HCT116 (cell line): Measurements from ENCODE around the gene RELCH. TPM values are rescaled to one million over a fixed set of nuclear protein-coding genes. Genes with fewer than 3 reads are reported as not detected.

Experiments
- ATAC-seq: fragments of 200-7000 bp; cut with Tn5 transposase; 2 replicates; pipeline ENCODE4 v1.9.1; 2020; ENCODE audit warnings: mild to moderate bottlenecking, moderate library complexity
- BruUV-seq: library from RNA; stranded (reverse); fragments of 400-500 nt; replicated peaks from 2 replicates; lab custom pipeline; 2021; lab: Mats Ljungman, UMichigan
- CTCF ChIA-PET: fragments of 300-600 bp; sonication (Branson Sonifier 250); formaldehyde crosslinking; loops from one replicate; lab custom pipeline; 2021; ENCODE audit warnings: antibody characterized with exemption; lab: Charles Lee
- POLR2A ChIA-PET: fragments of 300-600, 350-600 bp; sonication (Branson Sonifier 250); formaldehyde crosslinking; loops from one replicate; lab custom pipeline; 2021; ENCODE audit warnings: antibody characterized with exemption; lab: Charles Lee
- RAD21 ChIA-PET, 2 experiments: fragments of 300-600 bp; sonication (Branson Sonifier 250); formaldehyde crosslinking; loops; one replicate each; lab custom pipeline; 2023; ENCODE audit warnings: low total read pairs in 2 of 2; ENCODE audit not compliant: uncharacterized antibody in 2 of 2, unreplicated experiment in 2 of 2, low non-redundant PET in 1 of 2; lab: Charles Lee
- DNase-seq: peaks from one replicate; pipeline ENCODE4 v3.0.0-alpha.2; 2010; ENCODE audit warnings: low read depth, low spot score
- H2AFZ ChIP-seq: fragments of 200-600 bp; shearing (Covaris generic), sonication (generic); 2 replicates; pipeline ENCODE4 v1.6.1; 2017; ENCODE audit warnings: low read depth, mixed run types, mixed read lengths, antibody characterized with exemption, low read length; ENCODE audit not compliant: poor library complexity, severe bottlenecking
- H3K27ac ChIP-seq: 2 replicates; pipeline ENCODE4 v1.5.1; 2012; ENCODE audit warnings: low read depth, low read length
- H3K27me3 ChIP-seq: fragments of 200-600 bp; sonication (generic); 2 replicates; pipeline ENCODE4 v1.6.1; 2016; ENCODE audit warnings: mixed run types, low read length, mixed read lengths; ENCODE audit not compliant: insufficient read depth
- H3K36me3 ChIP-seq, 2 experiments: fragments of 200-500 bp in 1 of 2; fragments of 200-600 bp in 1 of 2; sonication (Bioruptor generic) in 1 of 2; sonication (generic) in 1 of 2; 2 replicates each; pipeline versions ENCODE4 v1.5.1 to v1.6.1; 2014 to 2016; ENCODE audit warnings: low read length in 2 of 2, inconsistent platforms in 1 of 2, mixed read lengths in 1 of 2, mixed run types in 1 of 2; ENCODE audit not compliant: insufficient read depth in 2 of 2, control insufficient read depth in 1 of 2
- H3K4me1 ChIP-seq, 2 experiments: fragments of 200-600 bp in 1 of 2; sonication (generic) in 1 of 2; 2 replicates each; pipeline versions ENCODE4 v1.5.1 to v1.6.1; 2012 to 2017; ENCODE audit warnings: low read length in 2 of 2, inconsistent platforms in 1 of 2, mild to moderate bottlenecking in 1 of 2, mixed read lengths in 1 of 2, mixed run types in 1 of 2, moderate library complexity in 1 of 2; ENCODE audit not compliant: insufficient read depth in 2 of 2, control insufficient read depth in 1 of 2
- H3K4me2 ChIP-seq: fragments of 200-600 bp; sonication (generic); 2 replicates; pipeline ENCODE4 v1.6.1; 2017; ENCODE audit warnings: mixed run types, low read length, mixed read lengths
- H3K4me3 ChIP-seq, 2 experiments: fragments of 200-600 bp in 1 of 2; sonication (generic) in 1 of 2; replicated peaks in 1 of 2; 2 replicates each; pipeline ENCODE4 v1.5.1; 2011 to 2016; ENCODE audit warnings: low read length in 2 of 2, control low read depth in 1 of 2, low read depth in 1 of 2, mild to moderate bottlenecking in 1 of 2, mixed read lengths in 1 of 2, mixed run types in 1 of 2
- H3K79me2 ChIP-seq: fragments of 200-600 bp; sonication (generic); 2 replicates; pipeline ENCODE4 v1.6.1; 2017; ENCODE audit warnings: mild to moderate bottlenecking, mixed run types, low read length, moderate library complexity, mixed read lengths; ENCODE audit not compliant: insufficient read depth
- H3K9ac ChIP-seq: fragments of 200-600 bp; sonication (generic); 2 replicates; pipeline ENCODE4 v1.6.1; 2016; ENCODE audit warnings: low read length, mixed read lengths
- H3K9me2 ChIP-seq: fragments of 200-600 bp; sonication (generic), shearing (Covaris generic); 2 replicates; pipeline ENCODE4 v1.6.1; 2017; ENCODE audit warnings: mixed run types, mild to moderate bottlenecking, moderate library complexity; ENCODE audit not compliant: insufficient read depth
- H3K9me3 ChIP-seq, 2 experiments: fragments of 200-500 bp in 1 of 2; fragments of 200-600 bp in 1 of 2; sonication (Bioruptor generic) in 1 of 2; sonication (generic) in 1 of 2; 2 replicates each; pipeline ENCODE4 v1.6.1; 2014 to 2017; ENCODE audit warnings: low read length in 2 of 2, mixed read lengths in 2 of 2, inconsistent platforms in 1 of 2, low read depth in 1 of 2, mild to moderate bottlenecking in 1 of 2, mixed run types in 1 of 2, moderate library complexity in 1 of 2; ENCODE audit not compliant: control insufficient read depth in 1 of 2, insufficient read depth in 1 of 2
- H4K20me1 ChIP-seq: fragments of 200-600 bp; sonication (generic), shearing (Covaris generic); 2 replicates; pipeline ENCODE4 v1.6.1; 2017; ENCODE audit warnings: mixed run types, mild to moderate bottlenecking, moderate library complexity; ENCODE audit not compliant: insufficient read depth
- CBX3 ChIP-seq: IDR thresholded peaks from 2 replicates; pipeline ENCODE4 v1.6.1; 2012; ENCODE audit warnings: low read depth
- EGR1 ChIP-seq: IDR thresholded peaks from 2 replicates; pipeline ENCODE4 v1.6.1; 2012; ENCODE audit warnings: low read depth
- ELF1 ChIP-seq: IDR thresholded peaks from 2 replicates; pipeline ENCODE4 v1.6.1; 2012; ENCODE audit warnings: low read depth, borderline replicate concordance
- FOSL1 ChIP-seq: IDR thresholded peaks from 2 replicates; pipeline ENCODE4 v1.6.1; 2012; ENCODE audit warnings: low read depth
- JUND ChIP-seq: IDR thresholded peaks from 2 replicates; pipeline ENCODE4 v1.6.1; 2012
- POLR2AphosphoS5 ChIP-seq: IDR thresholded peaks from 2 replicates; pipeline ENCODE4 v1.6.1; 2011; ENCODE audit warnings: mild to moderate bottlenecking, low read depth, low read length, moderate library complexity
- SRF ChIP-seq: IDR thresholded peaks from 2 replicates; pipeline ENCODE4 v1.6.1; 2012; ENCODE audit warnings: low read depth
- ZNF274 ChIP-seq: fragments of 200-500 bp; sonication (Bioruptor generic); IDR thresholded peaks from 2 replicates; pipeline ENCODE4 v1.6.1; 2014; ENCODE audit warnings: mild to moderate bottlenecking, low read depth, low read length, inconsistent platforms
- intact Hi-C: fragments of 100-400 bp; cut with micrococcal nuclease; formaldehyde crosslinking; loops from 2 replicates; pipeline ENCODE4 v1.10.0; 2022
- total RNA-seq: library from RNA; stranded (reverse); gene quantifications from one replicate; pipeline ENCODE4 v1.2.1, GENCODE V29; 2021; ENCODE audit not compliant: unreplicated experiment
- TF ChIP-seq, protein P1 (sequence below): IDR thresholded peaks from 2 replicates; pipeline ENCODE4 v1.6.1; 2011; ENCODE audit warnings: mild to moderate bottlenecking, low read length, moderate library complexity; ENCODE audit not compliant: insufficient replicate concordance; ENCODE audit errors: extremely low read depth
- TF ChIP-seq, protein P2 (sequence below): IDR thresholded peaks from 2 replicates; pipeline ENCODE4 v1.6.1; 2012
- TF ChIP-seq, protein P3 (sequence below): IDR thresholded peaks from 2 replicates; pipeline ENCODE4 v1.6.1; 2012; ENCODE audit warnings: low read depth

RELCH gene
- total RNA-seq, 1 experiment from 2014 or later: 17.4 TPM

DNA sequence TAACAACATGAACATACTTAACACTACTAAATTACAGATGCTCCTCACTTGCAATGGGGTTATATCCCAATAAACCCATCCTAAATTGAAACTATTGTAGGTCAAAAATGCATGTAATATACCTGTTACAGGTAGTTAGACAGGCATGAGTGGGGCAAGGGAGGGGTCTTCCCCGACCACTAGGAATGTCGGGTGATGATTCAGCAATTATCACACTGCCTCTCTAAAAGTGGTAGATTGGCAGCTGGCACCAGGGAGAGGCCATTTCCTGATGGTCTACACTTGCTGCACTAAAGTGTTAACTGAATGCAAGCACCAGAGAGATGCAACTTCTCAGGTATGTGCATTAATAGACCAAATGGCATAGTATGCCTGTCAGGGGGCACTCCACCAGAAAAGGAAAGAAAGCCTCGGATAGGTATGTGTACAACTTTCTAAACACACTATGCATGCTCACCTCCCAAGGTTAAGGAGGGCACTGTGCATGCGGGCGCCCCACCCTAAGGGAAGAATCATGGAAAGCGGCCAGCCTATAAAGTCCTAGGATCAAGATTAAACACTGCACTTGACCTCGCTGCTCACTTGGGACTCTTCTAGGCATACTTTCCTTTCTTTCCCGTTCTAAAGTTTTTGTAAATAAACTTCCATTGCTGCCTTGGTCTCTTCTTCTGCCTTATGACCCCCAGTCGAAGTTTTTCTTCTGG lies 35.8 kb upstream of the RELCH start:
- H3K9me3 ChIP-seq: no peaks in the 10 kb centered on the region
- H3K36me3 ChIP-seq: no peaks in the 10 kb centered on the region
- ChIA-PET CTCF (no interaction called here), POLR2A (no interaction called here), RAD21 (no interaction called here)
- H3K27ac ChIP-seq: no peak overlapping the region
- H2AFZ ChIP-seq: no peak overlapping the region
- H3K9ac ChIP-seq: no peak overlapping the region
- no peaks in the 10 kb centered on the region for H3K79me2 ChIP-seq
- ATAC-seq (no peak), DNase-seq (no peak)
- TF ChIP-seq JUND (no peak), ZNF274 (no peak), POLR2AphosphoS5 (no peak), SRF (no peak), ELF1 (no peak), CBX3 (no peak), EGR1 (no peak), FOSL1 (no peak)
- TF ChIP-seq, protein P1, sequence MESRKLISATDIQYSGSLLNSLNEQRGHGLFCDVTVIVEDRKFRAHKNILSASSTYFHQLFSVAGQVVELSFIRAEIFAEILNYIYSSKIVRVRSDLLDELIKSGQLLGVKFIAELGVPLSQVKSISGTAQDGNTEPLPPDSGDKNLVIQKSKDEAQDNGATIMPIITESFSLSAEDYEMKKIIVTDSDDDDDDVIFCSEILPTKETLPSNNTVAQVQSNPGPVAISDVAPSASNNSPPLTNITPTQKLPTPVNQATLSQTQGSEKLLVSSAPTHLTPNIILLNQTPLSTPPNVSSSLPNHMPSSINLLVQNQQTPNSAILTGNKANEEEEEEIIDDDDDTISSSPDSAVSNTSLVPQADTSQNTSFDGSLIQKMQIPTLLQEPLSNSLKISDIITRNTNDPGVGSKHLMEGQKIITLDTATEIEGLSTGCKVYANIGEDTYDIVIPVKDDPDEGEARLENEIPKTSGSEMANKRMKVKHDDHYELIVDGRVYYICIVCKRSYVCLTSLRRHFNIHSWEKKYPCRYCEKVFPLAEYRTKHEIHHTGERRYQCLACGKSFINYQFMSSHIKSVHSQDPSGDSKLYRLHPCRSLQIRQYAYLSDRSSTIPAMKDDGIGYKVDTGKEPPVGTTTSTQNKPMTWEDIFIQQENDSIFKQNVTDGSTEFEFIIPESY: no peak
- TF ChIP-seq, protein P2, sequence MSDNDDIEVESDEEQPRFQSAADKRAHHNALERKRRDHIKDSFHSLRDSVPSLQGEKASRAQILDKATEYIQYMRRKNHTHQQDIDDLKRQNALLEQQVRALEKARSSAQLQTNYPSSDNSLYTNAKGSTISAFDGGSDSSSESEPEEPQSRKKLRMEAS: no peak
- TF ChIP-seq, protein P3, sequence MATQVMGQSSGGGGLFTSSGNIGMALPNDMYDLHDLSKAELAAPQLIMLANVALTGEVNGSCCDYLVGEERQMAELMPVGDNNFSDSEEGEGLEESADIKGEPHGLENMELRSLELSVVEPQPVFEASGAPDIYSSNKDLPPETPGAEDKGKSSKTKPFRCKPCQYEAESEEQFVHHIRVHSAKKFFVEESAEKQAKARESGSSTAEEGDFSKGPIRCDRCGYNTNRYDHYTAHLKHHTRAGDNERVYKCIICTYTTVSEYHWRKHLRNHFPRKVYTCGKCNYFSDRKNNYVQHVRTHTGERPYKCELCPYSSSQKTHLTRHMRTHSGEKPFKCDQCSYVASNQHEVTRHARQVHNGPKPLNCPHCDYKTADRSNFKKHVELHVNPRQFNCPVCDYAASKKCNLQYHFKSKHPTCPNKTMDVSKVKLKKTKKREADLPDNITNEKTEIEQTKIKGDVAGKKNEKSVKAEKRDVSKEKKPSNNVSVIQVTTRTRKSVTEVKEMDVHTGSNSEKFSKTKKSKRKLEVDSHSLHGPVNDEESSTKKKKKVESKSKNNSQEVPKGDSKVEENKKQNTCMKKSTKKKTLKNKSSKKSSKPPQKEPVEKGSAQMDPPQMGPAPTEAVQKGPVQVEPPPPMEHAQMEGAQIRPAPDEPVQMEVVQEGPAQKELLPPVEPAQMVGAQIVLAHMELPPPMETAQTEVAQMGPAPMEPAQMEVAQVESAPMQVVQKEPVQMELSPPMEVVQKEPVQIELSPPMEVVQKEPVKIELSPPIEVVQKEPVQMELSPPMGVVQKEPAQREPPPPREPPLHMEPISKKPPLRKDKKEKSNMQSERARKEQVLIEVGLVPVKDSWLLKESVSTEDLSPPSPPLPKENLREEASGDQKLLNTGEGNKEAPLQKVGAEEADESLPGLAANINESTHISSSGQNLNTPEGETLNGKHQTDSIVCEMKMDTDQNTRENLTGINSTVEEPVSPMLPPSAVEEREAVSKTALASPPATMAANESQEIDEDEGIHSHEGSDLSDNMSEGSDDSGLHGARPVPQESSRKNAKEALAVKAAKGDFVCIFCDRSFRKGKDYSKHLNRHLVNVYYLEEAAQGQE: no peak
- H3K4me2 ChIP-seq: no peak overlapping the region
- intact Hi-C loops: no loop called here
- H4K20me1 ChIP-seq: 0 out of 2 replicates have a peak, but pooled peaks cover 3% of the 10 kb centered on the region
- BruUV-seq: no TSS peak
- H3K4me1 ChIP-seq: no peaks in the 10 kb centered on the region
- H3K4me3 ChIP-seq: no peak overlapping the region
- no peaks in the 10 kb centered on the region for H3K27me3 ChIP-seq
- no peaks in the 10 kb centered on the region for H3K9me2 ChIP-seq
